HG02571 (cell line): ENCODE data around the gene NF1.
"Not testable (repeated sequence)": the region's sequence is repeated elsewhere in the genome, so short reads cannot be mapped to it uniquely, and the experiment has no call there.

Source experiments
- ATAC-seq: cut with Tn5 transposase; IDR thresholded peaks from one replicate; pipeline ENCODE4 v1.9.1; 2021; ENCODE audit warnings: mild to moderate bottlenecking, moderate library complexity; ENCODE audit not compliant: unreplicated experiment

The NF1 gene

GRCh38 chr17:31094600-31095235, at the start of gene NF1:
Gene NF1 (plus strand): TSS chr17:31094977. CDS start chr17:31095310, 333 bp downstream.
- ATAC-seq, result peak; percentile 86

DNA sequence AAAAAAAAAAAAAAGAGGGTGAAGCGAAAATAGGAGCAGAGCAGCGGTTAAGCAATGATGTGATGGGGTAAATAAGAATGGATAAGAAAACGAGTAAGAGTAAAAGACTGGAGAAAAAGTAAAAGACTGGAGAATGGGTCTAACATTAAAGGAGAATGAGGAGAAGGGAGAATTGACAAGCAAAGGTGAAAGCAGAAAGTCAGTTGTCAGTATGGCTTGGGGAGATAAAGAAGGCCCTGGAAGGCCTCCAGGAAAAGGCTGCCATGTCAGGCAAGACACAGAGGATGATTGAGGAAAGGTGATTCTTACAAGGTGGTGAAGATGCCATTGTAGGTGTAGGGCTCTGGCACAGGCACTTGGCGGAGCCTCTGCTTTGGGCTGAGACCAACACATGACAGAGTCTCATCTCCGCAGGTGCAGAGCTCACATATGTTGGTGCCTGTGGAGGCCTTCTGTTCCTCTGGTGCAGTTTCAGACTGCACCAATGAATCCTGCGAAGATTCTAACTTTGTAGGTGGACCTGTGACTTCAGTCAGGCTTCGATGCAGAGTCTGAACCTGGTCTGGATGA, 47.8 kb upstream of the NF1 start:
- not testable (repeated sequence) for ATAC-seq

- ATAC-seq, result no peak
These were observed 46.6 kb upstream of the NF1 start for GRCh38 chr17:31048142-31048541.

DNA sequence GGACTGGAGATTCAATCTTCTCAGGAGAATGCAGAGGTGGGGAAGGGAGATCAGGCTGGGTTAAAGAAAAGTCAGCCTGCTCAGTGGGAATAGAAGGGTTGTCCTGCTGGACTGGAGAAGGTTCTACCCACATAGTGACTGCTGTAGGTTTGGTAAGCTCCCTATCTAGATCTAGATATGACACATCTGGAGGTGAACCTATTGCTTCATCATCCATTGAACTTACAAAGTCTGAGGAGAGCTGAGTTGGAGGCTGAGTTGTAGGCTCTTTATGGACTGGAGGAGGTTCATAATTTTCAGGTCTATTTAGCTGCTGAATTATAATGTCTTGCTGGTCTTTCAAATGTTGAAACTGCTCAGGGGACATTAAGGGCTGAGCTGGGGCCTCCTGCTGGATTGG, 46.0 kb upstream of the NF1 start:
- ATAC-seq, result no peak

GRCh38 chr17:31050948-31051347, 43.8 kb upstream of the NF1 start:
- no peak for ATAC-seq

DNA sequence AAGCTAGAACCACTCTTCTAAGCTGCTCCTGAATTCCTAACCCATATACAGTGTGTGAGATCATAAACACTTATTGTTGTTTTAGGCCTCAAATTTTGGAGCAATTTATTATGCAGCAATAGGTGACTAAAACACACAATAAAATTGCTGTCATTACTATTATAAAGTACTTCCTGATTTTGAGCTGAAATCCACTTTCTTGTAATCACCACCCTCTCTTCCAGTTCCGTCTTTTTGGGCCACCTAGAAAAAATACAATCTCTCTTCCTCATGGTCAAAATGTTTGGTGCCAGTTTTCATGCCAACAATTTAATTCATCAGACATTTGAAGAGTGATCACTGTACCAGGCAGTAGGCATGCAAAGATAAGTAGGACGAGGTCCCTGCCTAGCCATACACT, 43.3 kb upstream of the NF1 start:
- ATAC-seq, result no peak

DNA sequence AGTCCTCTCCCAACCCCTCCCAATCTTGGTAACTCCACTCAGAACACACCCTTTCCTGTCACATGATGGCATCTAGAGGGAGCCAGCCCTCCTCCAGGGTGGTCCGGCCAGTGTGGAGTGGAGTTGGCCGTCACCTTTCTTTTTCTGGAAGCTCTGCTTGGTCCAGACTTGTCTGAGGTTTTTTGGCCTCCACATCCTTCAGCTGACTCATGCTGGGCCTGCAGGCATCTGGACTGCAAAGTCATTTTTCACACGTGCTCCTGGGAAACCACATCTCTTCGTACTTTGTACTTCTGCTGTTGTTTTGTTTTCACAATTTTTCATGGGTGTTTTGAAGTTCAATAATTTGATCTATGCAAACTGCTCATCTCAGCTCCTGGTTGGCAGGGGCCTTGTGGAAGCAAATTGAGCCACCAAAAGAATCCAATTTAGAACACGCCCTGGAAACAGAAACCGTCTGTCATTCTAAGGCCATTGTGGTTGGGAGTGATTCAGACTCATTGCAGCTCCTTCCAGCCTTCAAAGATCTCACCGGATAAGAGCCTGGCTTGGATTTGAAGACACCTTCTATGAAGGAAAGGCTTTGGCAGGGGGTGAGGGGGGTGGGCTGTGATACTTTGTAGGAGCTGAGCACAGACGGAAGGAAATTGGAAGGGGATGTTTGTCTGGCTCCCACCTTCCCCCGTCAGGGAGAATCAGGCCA, 42.4 kb upstream of the NF1 start:
- ATAC-seq, result no peak

- no peak for ATAC-seq
These were observed 41.7 kb upstream of the NF1 start for GRCh38 chr17:31053071-31053470.

- no peak for ATAC-seq
These were observed 40.0 kb upstream of the NF1 start for GRCh38 chr17:31054761-31055160.

DNA sequence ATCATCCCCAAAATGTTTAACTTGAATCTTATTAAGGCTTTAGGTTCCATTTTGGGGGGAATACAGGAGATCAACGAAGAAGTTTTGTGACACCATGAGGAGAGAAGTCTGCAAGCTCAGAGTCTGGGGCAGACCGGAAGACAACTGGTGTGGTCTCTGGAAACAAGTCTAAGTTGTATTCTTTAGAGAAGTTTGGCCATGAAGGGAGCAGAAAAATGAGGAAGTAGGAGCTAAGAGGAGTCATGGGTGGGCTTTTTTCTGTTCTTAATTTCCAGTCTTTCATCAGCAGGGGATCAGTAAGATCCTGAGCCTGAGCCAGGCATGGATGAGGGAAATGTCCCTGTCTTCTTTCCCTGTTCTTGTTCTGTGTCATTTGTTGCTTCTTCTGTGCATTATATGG, 35.8 kb upstream of the NF1 start:
- ATAC-seq, result no peak

DNA sequence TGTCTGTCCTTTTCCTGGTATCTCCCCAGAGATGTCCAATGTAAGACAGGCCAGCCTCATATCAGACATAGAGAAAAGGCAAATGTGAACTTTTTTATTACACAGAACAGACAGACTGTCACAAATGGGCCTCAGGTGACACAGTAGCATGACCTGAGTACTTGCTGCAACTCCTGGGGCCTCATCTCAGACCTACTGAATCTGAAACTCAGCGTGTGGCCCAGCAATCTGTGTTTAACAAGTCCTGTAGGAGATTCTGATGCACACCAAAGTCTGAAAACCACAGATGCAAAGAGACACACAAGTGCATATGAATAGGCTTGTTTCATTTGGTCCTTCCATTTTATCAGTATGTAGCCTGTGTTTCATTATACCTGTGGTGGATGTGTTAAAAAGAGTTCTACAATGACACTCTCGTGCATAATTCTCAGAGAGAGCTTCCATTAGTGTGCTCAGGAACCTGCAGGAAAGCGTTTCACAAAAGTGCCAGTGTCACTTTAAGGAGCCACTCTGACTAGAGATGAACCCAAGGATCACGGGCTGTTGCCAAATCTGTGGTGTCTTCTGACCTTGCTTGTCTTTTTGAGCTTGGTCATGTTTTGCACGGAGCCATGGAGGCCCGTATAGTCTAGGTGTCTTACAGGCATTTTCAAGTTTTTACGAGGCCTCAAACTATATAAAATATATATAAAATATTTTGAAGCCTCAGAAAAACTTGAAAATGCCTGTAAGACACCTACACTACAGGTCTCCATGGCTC, 33.8 kb upstream of the NF1 start:
- no peak for ATAC-seq

DNA sequence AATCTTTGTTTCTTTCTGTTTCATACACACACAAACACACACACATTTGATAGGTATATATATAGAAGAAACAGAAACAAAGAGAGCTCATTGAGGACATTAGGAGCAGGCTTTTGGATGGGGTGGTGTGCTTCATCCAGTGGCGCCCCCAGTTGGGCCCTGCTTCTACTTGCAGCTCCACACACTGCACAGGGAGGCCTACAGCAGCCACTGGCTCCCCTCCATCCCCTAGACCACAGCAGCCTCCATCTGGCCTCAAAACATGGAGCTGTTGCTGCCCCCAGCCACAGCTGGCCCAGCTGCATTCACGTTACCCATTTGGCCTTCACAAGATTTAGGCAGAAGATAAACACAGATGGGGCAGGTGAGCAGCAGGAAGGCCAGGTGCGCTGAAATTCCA, 33.1 kb upstream of the NF1 start:
- no peak for ATAC-seq

GRCh38 chr17:31062346-31062745, 32.4 kb upstream of the NF1 start:
- no peak for ATAC-seq

GRCh38 chr17:31064707-31065106, 30.1 kb upstream of the NF1 start:
- ATAC-seq, result no peak

- no peak for ATAC-seq
These were observed 27.0 kb upstream of the NF1 start for GRCh38 chr17:31067691-31068184.

- ATAC-seq, result no peak
These were observed 26.5 kb upstream of the NF1 start for GRCh38 chr17:31068291-31068690.

GRCh38 chr17:31072186-31072585, 22.6 kb upstream of the NF1 start:
- ATAC-seq, result no peak

GRCh38 chr17:31073411-31073810, 21.4 kb upstream of the NF1 start:
- no peak for ATAC-seq

DNA sequence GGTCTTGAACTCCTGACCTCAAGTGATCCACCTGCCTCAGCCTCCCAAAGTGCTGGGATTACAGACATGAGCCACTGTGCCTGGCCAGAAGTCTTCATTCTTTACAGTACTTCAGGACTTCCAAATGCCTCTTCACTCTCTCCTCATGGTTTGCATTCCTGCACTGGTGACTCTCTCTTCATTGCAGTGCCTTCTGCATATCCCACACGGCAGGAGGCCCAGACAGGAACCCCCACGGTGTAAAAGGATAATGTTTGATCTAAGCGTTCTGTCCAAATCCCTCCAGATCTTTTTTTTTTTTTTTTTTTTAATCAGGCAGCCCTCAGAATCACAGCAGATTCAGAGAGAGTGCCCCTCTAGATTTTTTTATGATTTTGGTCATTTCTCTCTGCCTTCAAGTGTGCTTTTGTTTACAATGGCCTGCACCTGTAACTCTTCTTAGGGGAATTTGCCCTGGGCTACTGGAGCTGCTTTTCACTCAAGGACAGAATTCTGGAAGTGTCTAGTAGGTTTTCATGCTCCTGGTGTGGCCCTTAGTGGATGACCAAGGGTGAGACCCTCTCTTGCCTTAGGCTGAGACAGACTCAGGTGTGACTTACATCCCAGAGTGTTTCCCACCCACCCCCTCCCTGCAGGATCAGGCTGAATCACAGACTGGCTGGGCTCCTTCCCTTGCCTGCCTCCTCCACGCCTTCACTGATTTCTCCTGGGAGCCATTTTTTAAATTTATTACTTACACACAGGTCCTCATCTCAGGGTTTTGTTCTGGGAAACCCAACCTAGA, 19.8 kb upstream of the NF1 start:
- ATAC-seq, result no peak

DNA sequence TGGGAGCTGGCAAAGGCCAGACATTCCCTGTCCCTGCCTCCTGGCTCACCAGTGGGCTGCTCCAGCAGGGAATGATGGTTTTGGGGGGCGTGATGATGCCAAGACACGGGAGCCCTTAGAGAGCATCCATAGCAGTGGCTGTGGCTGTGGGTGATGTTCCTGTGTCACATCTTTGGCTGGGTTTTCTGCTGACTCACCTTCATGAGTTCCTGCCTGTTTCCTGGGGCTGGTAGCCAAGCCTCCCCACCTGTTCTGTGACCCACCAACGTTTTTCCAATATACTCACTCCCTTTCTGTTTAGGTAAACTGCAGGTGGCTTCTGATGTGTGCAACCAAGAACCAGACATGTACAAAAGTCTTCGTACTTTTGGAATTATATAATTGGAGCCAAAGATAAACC, 16.5 kb upstream of the NF1 start:
- no peak for ATAC-seq

GRCh38 chr17:31079731-31080130, 15.0 kb upstream of the NF1 start:
- ATAC-seq, result no peak
